Measurements from ENCODE around the gene SH3PXD2B. TPM values are rescaled to one million over a fixed set of nuclear protein-coding genes. Genes with fewer than 3 reads are reported as not detected.

SH3PXD2B gene
- total RNA-seq, 4 donors from 2014 or later, result 26.6 to 48.7 (median 38.9) TPM

DNA sequence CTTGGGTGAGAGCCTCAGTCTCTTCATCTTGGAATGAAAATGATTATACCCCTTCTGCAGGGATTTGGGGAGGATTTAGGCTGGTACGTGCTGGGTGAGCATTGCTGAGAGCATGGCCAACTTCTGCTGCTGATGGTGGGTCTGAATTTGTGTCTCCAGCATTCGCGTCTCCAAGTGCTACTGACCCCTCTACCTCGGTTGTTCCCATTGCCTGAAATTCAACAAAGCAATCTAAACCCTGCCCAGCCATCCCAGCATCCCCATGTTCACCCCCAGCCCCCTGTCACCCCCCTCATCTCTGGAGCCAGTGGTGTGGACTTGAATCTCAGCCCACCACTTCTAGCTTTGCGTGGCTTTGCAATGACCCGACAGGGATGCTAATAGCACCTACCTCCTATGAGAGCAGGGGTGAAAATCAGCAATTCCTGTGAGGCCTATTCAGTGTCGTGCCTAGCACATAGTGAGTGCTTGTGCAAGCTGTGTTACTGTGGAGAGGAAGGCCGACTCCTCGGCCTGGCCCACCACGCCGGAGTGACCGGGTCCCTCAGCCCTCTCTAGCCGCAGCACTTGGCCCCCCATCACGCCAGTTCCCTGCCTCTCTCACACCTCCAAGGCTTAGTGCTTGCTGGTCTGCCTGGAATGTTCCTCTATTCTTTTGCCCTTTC, 43.4 kb upstream of the SH3PXD2B start:
- no peak for TF ChIP-seq CTCF (IDR thresholded peaks at IDR 0.05; ENCODE audit: low read depth)

DNA sequence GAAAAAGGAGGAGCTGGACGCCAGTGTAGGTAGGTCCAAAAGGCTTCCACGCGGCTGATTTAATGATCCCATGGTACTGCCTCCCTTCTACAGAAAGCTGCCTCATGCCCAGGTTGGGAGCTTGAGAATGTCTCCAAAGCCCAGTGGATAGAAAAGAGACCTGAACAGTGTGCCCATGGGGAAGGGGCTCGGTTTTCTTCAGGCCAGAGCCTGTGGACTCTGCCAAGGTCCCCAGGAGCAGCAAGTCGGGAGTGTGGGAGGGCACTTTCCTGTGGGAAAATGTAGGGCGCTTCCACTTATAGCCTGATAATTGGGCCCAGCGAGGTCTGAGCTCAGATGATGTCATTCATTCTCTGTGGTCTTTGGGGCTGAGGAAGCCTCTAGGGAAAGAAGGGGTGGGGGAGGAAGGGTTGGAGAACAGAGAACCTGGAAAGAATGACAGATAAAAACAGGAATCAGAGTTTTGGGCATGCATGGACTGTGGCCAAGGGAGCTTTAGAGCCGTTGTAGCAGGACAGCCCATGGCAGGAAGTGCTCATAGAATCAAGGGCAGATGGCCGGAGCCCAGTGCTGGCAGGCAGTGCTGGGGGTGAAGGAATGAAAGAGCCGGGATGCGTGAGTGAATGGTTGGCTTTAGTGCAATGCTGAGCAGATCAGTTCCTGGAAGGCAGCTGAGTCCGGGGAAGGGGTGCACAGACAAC, 42.5 kb upstream of the SH3PXD2B start:
- TF ChIP-seq CTCF (IDR thresholded peaks at IDR 0.05; ENCODE audit: low read depth), result no peak

- no peak for TF ChIP-seq CTCF (IDR thresholded peaks at IDR 0.05; ENCODE audit: low read depth)
These were observed 40.5 kb upstream of the SH3PXD2B start for GRCh38 chr5:172494630-172495505.

- no peak for TF ChIP-seq CTCF (IDR thresholded peaks at IDR 0.05; ENCODE audit: low read depth)
These were observed 39.6 kb upstream of the SH3PXD2B start for GRCh38 chr5:172493906-172494305.

GRCh38 chr5:172493461-172493860, 39.1 kb upstream of the SH3PXD2B start:
- TF ChIP-seq CTCF (IDR thresholded peaks at IDR 0.05; ENCODE audit: low read depth), result no peak

DNA sequence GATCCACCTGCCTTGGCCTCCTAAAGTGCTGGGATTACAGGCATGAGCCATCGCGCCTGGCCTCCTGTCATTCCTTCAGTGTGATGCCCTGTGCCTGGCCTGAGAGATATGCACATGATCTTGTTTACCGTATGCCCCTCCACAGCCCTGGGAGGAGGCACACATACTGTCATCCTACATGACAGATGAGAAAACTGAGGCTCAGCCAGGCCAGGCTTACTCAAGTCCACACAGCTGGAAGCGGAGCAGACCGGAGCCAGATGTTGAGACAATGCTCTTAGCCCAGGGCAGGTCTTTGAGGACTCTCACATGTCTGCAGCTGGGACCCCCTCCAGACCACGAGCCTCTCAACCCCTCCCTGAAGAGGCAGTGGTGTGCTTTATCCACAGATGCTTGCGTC, 38.7 kb upstream of the SH3PXD2B start:
- no peak for TF ChIP-seq CTCF (IDR thresholded peaks at IDR 0.05; ENCODE audit: low read depth)
